UCSD-AML1 (cell line): ENCODE results near the gene MAFF.
A peak's percentile ranks its signal among the peaks of the same experiment; 100 is the strongest.
"Not testable (repeated sequence)": the region's sequence is repeated elsewhere in the genome, so short reads cannot be mapped to it uniquely, and the experiment has no call there.

ENCODE experiments used
- DNase-seq: peaks from one replicate; lab custom pipeline; 2025; ENCODE audit not compliant: unreplicated experiment; lab: John Stamatoyannopoulos, UW

MAFF gene

GRCh38 chr22:38177571-38177925 is 24.2 kb upstream of the MAFF start:
- not testable (repeated sequence) for DNase-seq

- DNase-seq: no peak
Measured at GRCh38 chr22:38177926-38178604, 23.7 kb upstream of the MAFF start.

GRCh38 chr22:38178605-38178937 is 23.2 kb upstream of the MAFF start:
- not testable (repeated sequence) for DNase-seq

GRCh38 chr22:38180841-38181452 is 20.8 kb upstream of the MAFF start:
- peak; percentile 52 for DNase-seq

GRCh38 chr22:38181453-38182200 is 20.2 kb upstream of the MAFF start, which contains the start of gene PLA2G6:
PLA2G6 (minus strand) TSS chr22:38181830; CDS start chr22:38169426, 12,404 bp downstream.
- peak; percentile 100 for DNase-seq

GRCh38 chr22:38184788-38185187 is 17.0 kb upstream of the MAFF start:
- no peak for DNase-seq

- DNase-seq: no peak
Measured at GRCh38 chr22:38186429-38186828, 15.4 kb upstream of the MAFF start.

- no peak for DNase-seq
Measured at GRCh38 chr22:38187413-38188212, 14.2 kb upstream of the MAFF start.

- no peak for DNase-seq
Measured at GRCh38 chr22:38189104-38189503, 12.7 kb upstream of the MAFF start.

GRCh38 chr22:38190581-38190980 is 11.2 kb upstream of the MAFF start:
- DNase-seq: no peak

GRCh38 chr22:38191055-38191454 is 10.7 kb upstream of the MAFF start:
- DNase-seq: no peak

- DNase-seq: no peak
Measured at GRCh38 chr22:38191731-38192474, 9.9 kb upstream of the MAFF start.

GRCh38 chr22:38192475-38192863 is 9.3 kb upstream of the MAFF start:
- DNase-seq: no peak

GRCh38 chr22:38193580-38193979 is 8.2 kb upstream of the MAFF start:
- DNase-seq: no peak

GRCh38 chr22:38196791-38197419 is 4.9 kb upstream of the MAFF start:
- no peak for DNase-seq

GRCh38 chr22:38199826-38200559 is 1.8 kb upstream of the MAFF start:
- DNase-seq: no peak

GRCh38 chr22:38201371-38201710 is 453 bp upstream of the MAFF start:
- DNase-seq: no peak

- peak; percentile 70 for DNase-seq
Measured at GRCh38 chr22:38202437-38203089, 769 bp downstream of the MAFF start.

GRCh38 chr22:38203090-38203810 is 1.5 kb downstream of the MAFF start:
- DNase-seq: peak; percentile 38
